Stimulated activated CD4-positive, alpha-beta T cell treated with anti-CD3 and anti-CD28 coated beads, Interleukin-15, amount 100 ng/mL, for 48 hours (primary cell): ENCODE data around the gene TFEB.

Experiments used
- DNase-seq, 2 donors: peaks; one replicate each; pipeline ENCODE4 v3.0.0-alpha.2; 2020; ENCODE audit warnings: low read depth in 2 of 2

The TFEB gene

GRCh38 chr6:41675992-41676391 is 59.4 kb downstream of the TFEB start:
- no peak for DNase-seq

DNA sequence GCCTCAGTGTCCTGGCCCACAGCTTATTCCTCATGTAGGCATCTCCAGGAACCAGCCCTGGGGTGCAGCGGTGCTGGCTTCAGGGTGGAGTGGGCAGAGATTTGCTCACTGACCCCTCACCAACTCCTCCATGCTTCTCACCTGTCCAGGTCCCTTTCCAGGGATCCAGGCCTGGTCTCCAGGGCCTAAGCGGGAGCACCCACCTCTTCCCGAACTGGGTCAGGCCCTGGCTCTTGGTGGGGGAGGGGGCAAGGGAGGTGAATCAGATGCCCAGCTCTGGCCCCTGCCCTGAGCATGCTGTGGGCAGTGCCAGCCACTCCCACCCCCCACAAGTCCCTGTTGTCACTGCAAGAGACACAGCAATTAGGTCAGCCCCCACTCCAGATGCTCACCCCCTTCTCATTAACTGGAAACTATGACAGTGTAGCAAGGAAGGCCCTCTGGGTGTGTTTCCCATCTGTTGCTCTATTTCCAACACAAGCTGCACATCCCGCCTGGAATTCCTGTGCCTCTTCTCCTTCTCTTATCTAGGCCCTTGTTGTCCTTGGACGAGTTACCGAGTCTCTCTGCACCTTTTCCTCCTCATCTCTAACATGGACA is 60.1 kb downstream of the TFEB start:
- DNase-seq, result no peak

DNA sequence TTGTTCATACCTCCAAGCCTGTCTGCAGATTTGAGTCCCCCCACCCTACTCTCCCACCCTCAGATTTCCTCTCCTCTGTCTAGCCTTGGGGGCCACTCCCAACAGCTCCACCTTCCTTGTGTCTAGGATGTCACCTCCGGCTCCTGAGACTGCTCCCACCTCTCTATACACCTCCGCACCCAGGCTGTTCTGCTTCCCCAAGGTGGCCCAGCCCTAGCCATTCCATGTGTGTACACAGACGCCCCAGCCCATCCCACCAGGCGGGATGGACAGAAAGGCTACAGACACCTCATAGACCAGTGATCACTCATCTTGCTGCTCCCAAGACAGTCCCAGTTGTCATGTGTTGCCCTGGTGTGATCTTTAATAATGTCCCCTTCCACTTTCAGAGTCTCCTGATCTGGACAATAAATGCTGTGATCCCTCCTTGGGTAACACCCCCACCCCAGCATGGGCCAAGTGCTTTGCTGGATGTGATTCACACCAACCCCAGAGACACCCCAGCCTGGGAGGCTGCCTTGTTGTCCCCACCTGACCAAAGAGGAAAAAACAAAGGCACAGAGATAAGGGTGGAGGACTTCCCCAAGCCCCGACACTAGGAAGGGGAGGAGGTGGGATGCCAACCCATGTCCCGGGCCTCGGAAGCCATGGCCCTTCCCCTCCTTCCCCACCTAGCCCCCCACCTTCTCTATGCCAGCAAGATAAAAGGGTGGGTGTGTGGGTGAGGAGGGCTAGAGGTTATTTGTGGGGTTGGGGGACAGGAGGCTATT is 61.0 kb downstream of the TFEB start:
- no peak for DNase-seq

DNA sequence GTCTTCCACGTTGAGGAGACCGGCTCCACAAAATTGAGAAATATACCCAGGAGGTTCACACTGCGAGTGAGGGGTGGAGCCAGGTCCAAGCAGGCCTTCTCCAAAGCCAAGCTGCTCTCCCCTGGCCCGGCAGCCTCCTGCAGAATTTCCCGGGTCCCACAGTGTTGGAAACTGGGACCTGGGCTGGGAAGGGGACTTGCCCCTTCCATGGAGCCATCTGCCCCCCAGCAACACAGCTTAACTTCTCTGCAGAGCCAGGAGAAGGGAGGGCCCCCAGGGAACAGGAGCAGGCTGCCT is 61.8 kb downstream of the TFEB start:
- no peak for DNase-seq

GRCh38 chr6:41672816-41673703 is 62.3 kb downstream of the TFEB start:
- no peak for DNase-seq

DNA sequence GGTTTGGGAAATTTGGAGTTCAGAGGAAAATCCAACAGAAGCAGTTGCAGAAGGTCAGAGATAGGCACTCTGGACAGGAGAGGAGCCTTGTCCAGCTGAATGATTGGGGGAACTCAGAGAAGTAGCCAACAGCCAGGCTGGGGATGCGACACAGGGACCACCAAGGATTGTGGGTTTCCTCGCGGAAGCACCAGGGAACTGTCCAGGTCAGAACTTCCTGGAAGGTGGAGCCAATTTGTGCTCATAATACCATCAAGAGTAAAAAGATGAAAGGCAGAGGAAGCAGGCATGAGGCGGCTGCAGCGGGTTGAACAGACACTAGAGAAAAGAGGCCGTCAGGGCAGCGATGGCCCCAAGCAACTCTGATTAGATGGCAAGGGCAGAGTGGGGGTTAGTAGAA is 63.4 kb downstream of the TFEB start:
- DNase-seq, result no peak

GRCh38 chr6:41671376-41671775 is 64.0 kb downstream of the TFEB start:
- no peak for DNase-seq

- DNase-seq, result no peak
Observed at GRCh38 chr6:41670703-41671360, 64.6 kb downstream of the TFEB start.

GRCh38 chr6:41668968-41669367 is 66.4 kb downstream of the TFEB start:
- DNase-seq, result no peak

- DNase-seq, result no peak
Observed at GRCh38 chr6:41667195-41667594, 68.2 kb downstream of the TFEB start.

- DNase-seq, result no peak
Observed at GRCh38 chr6:41664271-41664670, 71.1 kb downstream of the TFEB start.

DNA sequence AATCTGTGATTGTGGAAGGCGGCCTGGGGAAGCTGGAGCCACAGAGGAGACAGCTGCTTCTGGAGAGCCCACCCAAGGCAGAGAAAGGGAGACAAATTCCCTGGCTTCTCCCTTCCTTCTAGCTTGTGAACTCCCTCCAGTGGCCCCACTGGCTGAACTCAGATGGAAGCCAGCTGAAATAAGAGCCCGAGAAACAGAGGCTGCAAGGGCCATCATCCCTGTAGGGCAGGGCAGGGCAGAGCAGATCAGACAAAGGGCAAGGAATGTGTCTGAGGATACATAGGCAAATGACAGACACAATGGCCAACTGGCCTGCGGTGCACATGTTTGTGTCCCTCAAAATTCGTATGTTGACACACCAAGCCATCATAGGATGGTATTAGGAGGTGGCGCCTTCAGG is 71.8 kb downstream of the TFEB start:
- no peak for DNase-seq

GRCh38 chr6:41659935-41660334 is 75.5 kb downstream of the TFEB start:
- DNase-seq, result no peak

GRCh38 chr6:41658636-41659035 is 76.8 kb downstream of the TFEB start:
- DNase-seq, result no peak

GRCh38 chr6:41657131-41658094 is 78.0 kb downstream of the TFEB start:
- no peak for DNase-seq

- DNase-seq, result no peak
Observed at GRCh38 chr6:41656002-41656691, 79.3 kb downstream of the TFEB start.

GRCh38 chr6:41655646-41656001 is 79.8 kb downstream of the TFEB start:
- DNase-seq, result no peak

DNA sequence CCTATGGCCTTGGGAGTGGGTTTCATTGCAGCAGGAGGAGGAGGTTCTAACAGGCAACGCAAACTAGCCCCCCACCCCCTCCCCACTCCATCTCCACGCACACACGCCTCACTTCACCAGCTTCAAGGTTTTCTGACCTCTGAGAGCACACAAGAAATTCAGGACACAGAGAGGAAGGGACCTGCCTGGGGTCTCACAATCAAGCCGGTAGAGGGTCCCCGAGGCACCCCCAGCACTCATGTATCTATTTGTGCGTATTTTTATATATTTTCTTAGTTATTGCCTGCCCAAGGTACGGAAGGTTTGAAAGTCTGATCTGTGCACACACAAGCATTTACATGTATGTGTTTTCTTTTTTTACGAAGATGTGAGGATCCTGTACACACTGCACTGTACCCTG is 80.2 kb downstream of the TFEB start:
- DNase-seq, result no peak

DNA sequence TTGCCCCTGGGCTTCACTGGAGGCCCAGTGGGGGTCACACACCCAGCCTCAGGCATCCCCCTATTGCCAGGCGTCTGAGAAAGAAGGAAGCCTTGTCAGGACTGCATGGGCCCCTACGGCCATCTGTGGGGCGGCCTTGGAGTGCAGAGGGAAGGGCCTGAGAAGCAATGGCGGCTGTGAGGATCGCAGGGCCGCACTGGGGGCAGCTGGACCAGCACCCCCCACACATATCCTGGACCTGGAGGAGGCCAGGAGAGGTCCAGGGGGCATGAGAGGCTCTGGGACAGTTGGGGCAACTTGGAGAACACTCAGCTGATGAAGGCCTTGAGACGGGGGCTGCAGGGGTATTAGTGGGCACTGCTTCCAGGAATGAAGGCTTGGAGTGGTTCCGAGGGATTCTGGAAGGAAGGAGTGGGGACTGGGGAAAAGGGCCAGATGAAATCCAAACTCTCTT is 80.7 kb downstream of the TFEB start:
- DNase-seq, result no peak

DNA sequence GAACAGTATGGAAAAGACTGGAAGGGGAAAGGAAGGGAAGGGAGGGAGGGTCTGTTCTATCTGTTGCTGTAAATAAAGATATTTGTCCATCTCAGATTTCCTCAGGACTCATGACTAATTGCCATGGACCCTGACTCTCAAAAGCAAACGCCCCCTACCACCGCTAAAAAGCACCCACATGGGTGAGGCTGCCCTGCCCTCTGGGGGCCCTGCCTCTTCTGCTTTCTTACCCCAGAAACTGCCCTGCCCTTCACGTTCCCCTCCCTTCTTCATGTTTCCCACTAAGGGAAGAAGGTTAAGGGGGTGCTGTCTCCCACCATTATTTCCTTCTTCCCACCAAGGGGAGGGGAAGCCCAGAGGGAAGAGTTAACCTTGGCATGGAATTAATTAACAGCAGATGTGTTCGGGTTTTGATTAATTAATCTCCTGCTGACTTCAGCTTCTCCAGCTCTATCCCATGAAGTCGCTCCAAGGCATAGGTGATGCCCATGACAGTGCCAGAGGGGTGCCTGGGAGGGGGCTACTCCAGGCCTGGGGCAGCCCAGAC is 81.2 kb downstream of the TFEB start:
- DNase-seq, result no peak
